ENCODE data around the gene FRMPD2. TPM values are rescaled to one million over a fixed set of nuclear protein-coding genes. Genes with fewer than 3 reads are reported as not detected.

The FRMPD2 gene
- total and polyA plus RNA-seq, 4 donors: 0.28 TPM; not detected in 3

DNA sequence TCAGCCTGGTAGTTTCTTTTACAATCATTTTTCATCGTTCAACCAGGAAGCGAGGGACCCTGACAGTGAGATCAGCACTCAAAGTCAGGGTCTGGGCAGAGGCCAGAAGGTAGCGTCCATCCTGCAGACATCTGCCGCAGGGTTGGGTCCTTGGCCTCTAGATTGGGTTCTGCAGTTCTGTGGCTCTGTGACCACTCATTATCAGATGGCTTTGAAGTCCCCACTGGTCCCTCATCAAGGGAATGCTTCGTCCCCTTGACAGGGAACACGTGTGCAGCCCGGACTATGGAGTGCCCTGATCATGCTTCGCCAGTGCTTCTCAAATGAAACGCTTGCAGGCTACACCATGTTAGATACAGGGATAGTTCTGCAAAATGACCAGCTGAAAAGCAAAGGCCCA lies 64.1 kb downstream of the FRMPD2 start:
- H3K36me3 ChIP-seq (ENCODE audit: control insufficient read depth in 4 of 4, insufficient read depth in 3 of 4, low read depth in 1 of 4, low read length in 3 of 4): no peaks in the 10 kb centered on the region
- no peaks in the 10 kb centered on the region for H3K27me3 ChIP-seq (ENCODE audit: control insufficient read depth in 4 of 4, insufficient read depth in 4 of 4, low read length in 3 of 4)
- H3K9me3 ChIP-seq (ENCODE audit: control insufficient read depth in 4 of 4, low read length in 3 of 4): no peaks in the 10 kb centered on the region
- DNase-seq (ENCODE audit: low spot score): no peak
- H3K4me1 ChIP-seq (ENCODE audit: control insufficient read depth in 4 of 4, insufficient read depth in 4 of 4, low read length in 3 of 4): no peaks in the 10 kb centered on the region
- H3K27ac ChIP-seq (ENCODE audit: low read depth in 1 of 2, low read length in 2 of 2): no peak overlapping the region
- no peak overlapping the region for H3K4me3 ChIP-seq (ENCODE audit: low read depth in 1 of 3, low read length in 3 of 3)
- H3K9ac ChIP-seq (ENCODE audit: low read depth in 1 of 2, low read length in 2 of 2): no peak overlapping the region
- WGBS: 91% methylated on average over 9 of the region's 9 CpGs
- TF ChIP-seq TAF1 (conservative IDR thresholded peaks at IDR 0.05) (no peak), ATF3 (IDR thresholded peaks at IDR 0.05) (no peak), NR2F2 (IDR thresholded peaks at IDR 0.05) (no peak), GABPA (IDR thresholded peaks at IDR 0.05 in 1 of 2, conservative IDR thresholded peaks at IDR 0.05 in 1 of 2) (no peak), SP1 (IDR thresholded peaks at IDR 0.05) (no peak), RAD21 (IDR thresholded peaks at IDR 0.05) (no peak), MAX (IDR thresholded peaks at IDR 0.05) (no peak), JUND (IDR thresholded peaks at IDR 0.05) (no peak), YY1 (IDR thresholded peaks at IDR 0.05) (no peak), HNF4G (IDR thresholded peaks at IDR 0.05) (no peak), EGR1 (IDR thresholded peaks at IDR 0.05; ENCODE audit: low read depth in 2 of 2) (no peak), HNF4A (conservative IDR thresholded peaks at IDR 0.05) (no peak)

GRCh38 chr10:48209241-48209640 lies 65.3 kb downstream of the FRMPD2 start:
- no peaks in the 10 kb centered on the region for H3K27me3 ChIP-seq (ENCODE audit: control insufficient read depth in 4 of 4, insufficient read depth in 4 of 4, low read length in 3 of 4)
- no peak for DNase-seq (ENCODE audit: low spot score)
- 82% methylated on average over 2 of the region's 2 CpGs for WGBS
- no peaks in the 10 kb centered on the region for H3K36me3 ChIP-seq (ENCODE audit: control insufficient read depth in 4 of 4, insufficient read depth in 3 of 4, low read depth in 1 of 4, low read length in 3 of 4)
- H3K9ac ChIP-seq (ENCODE audit: low read depth in 1 of 2, low read length in 2 of 2): no peak overlapping the region
- no peak overlapping the region for H3K4me3 ChIP-seq (ENCODE audit: low read depth in 1 of 3, low read length in 3 of 3)
- no peak overlapping the region for H3K27ac ChIP-seq (ENCODE audit: low read depth in 1 of 2, low read length in 2 of 2)
- no peaks in the 10 kb centered on the region for H3K4me1 ChIP-seq (ENCODE audit: control insufficient read depth in 4 of 4, insufficient read depth in 4 of 4, low read length in 3 of 4)
- H3K9me3 ChIP-seq (ENCODE audit: control insufficient read depth in 4 of 4, low read length in 3 of 4): no peaks in the 10 kb centered on the region
- TF ChIP-seq ATF3 (IDR thresholded peaks at IDR 0.05) (no peak), GABPA (IDR thresholded peaks at IDR 0.05 in 1 of 2, conservative IDR thresholded peaks at IDR 0.05 in 1 of 2) (no peak), EGR1 (IDR thresholded peaks at IDR 0.05; ENCODE audit: low read depth in 2 of 2) (no peak), MAX (IDR thresholded peaks at IDR 0.05) (no peak), REST (IDR thresholded peaks at IDR 0.05) (no peak)

DNA sequence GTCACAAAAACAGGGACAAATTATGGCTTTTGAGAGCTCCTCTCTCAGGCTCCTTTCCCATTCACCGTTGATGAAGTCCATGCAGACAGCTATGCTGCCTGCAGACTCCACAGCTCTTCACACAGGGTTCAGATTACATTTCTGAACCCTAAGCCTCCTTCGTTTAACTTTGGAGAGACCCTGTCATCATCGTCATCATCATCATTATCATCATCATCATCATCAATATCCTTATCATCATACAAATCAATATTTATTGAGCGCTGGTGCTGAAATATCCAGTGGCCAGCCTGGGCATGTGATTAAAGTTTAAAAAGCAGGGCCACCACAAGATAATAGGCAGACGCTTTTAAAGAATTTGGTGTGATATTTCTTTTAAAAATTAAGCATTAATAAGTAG lies 66.6 kb downstream of the FRMPD2 start:
- 88% methylated on average over 5 of the region's 5 CpGs for WGBS
- no peaks in the 10 kb centered on the region for H3K9me3 ChIP-seq (ENCODE audit: control insufficient read depth in 4 of 4, low read length in 3 of 4)
- DNase-seq (ENCODE audit: low spot score): no peak
- H3K4me3 ChIP-seq (ENCODE audit: low read depth in 1 of 3, low read length in 3 of 3): no peak overlapping the region
- no peaks in the 10 kb centered on the region for H3K4me1 ChIP-seq (ENCODE audit: control insufficient read depth in 4 of 4, insufficient read depth in 4 of 4, low read length in 3 of 4)
- no peak for TF ChIP-seq FOXA1 (IDR thresholded peaks at IDR 0.05)
- no peak for TF ChIP-seq TAF1 (conservative IDR thresholded peaks at IDR 0.05)
- TF ChIP-seq HNF4A (conservative IDR thresholded peaks at IDR 0.05): no peak
- no peak for TF ChIP-seq EGR1 (IDR thresholded peaks at IDR 0.05; ENCODE audit: low read depth in 2 of 2)
- no peak for TF ChIP-seq YY1 (IDR thresholded peaks at IDR 0.05)
- H3K36me3 ChIP-seq (ENCODE audit: control insufficient read depth in 4 of 4, insufficient read depth in 3 of 4, low read depth in 1 of 4, low read length in 3 of 4): no peaks in the 10 kb centered on the region
- H3K9ac ChIP-seq (ENCODE audit: low read depth in 1 of 2, low read length in 2 of 2): no peak overlapping the region
- no peaks in the 10 kb centered on the region for H3K27me3 ChIP-seq (ENCODE audit: control insufficient read depth in 4 of 4, insufficient read depth in 4 of 4, low read length in 3 of 4)
- no peak overlapping the region for H3K27ac ChIP-seq (ENCODE audit: low read depth in 1 of 2, low read length in 2 of 2)
